Cardiac fibroblast (primary cell): ENCODE measurements around the gene NXPE3.

Experiments used
- DNase-seq, 2 donors: peaks; one replicate each; pipeline versions ENCODE4 v3.0.0 to v3.0.0-alpha.2; 2010; ENCODE audit warnings: low read depth in 2 of 2
- H3K4me3 ChIP-seq, 2 donors: replicated peaks in 1 of 2; 1 replicate in 1 of 2; 2 replicates in 1 of 2; pipeline ENCODE4 v1.5.1; 2011; ENCODE audit warnings: low read depth in 2 of 2, low read length in 2 of 2, mild to moderate bottlenecking in 2 of 2, moderate library complexity in 1 of 2
- CTCF ChIP-seq: IDR thresholded peaks from one replicate; pipeline ENCODE4 v1.5.1; 2011; ENCODE audit warnings: low read depth, mild to moderate bottlenecking, low read length, inconsistent platforms

Gene NXPE3

GRCh38 chr3:101838691-101839090 lies 59.7 kb downstream of the NXPE3 start:
- no peak overlapping the region for H3K4me3 ChIP-seq
- no peak for DNase-seq
- no peak for TF ChIP-seq CTCF

GRCh38 chr3:101840066-101840465 lies 61.1 kb downstream of the NXPE3 start:
- H3K4me3 ChIP-seq, result no peak overlapping the region
- no peak for TF ChIP-seq CTCF
- no peak for DNase-seq

GRCh38 chr3:101842245-101842934 lies 63.4 kb downstream of the NXPE3 start:
- no peak for TF ChIP-seq CTCF
- H3K4me3 ChIP-seq, result no peak overlapping the region
- no peak for DNase-seq

- DNase-seq, result no peak
- H3K4me3 ChIP-seq, result no peak overlapping the region
- TF ChIP-seq CTCF, result no peak
Measured at GRCh38 chr3:101842935-101843330, 63.9 kb downstream of the NXPE3 start.

GRCh38 chr3:101845425-101845824 lies 66.4 kb downstream of the NXPE3 start:
- H3K4me3 ChIP-seq, result no peak overlapping the region
- TF ChIP-seq CTCF, result no peak
- no peak for DNase-seq

- no peak for TF ChIP-seq CTCF
- H3K4me3 ChIP-seq, result no peak overlapping the region
Measured at GRCh38 chr3:101846709-101847108, 67.7 kb downstream of the NXPE3 start.

GRCh38 chr3:101847328-101847727 lies 68.3 kb downstream of the NXPE3 start:
- no peak overlapping the region for H3K4me3 ChIP-seq
- TF ChIP-seq CTCF, result no peak
- peak in 1 of 2 donors; percentile 31 for DNase-seq

More at GRCh38 chr3:101846709-101847108, 67.7 kb downstream of the NXPE3 start:
- DNase-seq, result no peak
